OCI-LY7 (cell line): ENCODE measurements around the gene LPP. TPM values are rescaled to one million over a fixed set of nuclear protein-coding genes. Genes with fewer than 3 reads are reported as not detected.
A peak's percentile ranks its signal among the peaks of the same experiment; 100 is the strongest.

Experiments used
- BruUV-seq: library from RNA; stranded (reverse); fragments of 400-500 nt; replicated peaks from 2 replicates; lab custom pipeline; 2021; lab: Mats Ljungman, UMichigan
- CTCF ChIA-PET: fragments of 300-600 bp; sonication (Branson Sonifier 250); formaldehyde crosslinking; loops from one replicate; lab custom pipeline; 2022; ENCODE audit warnings: antibody characterized with exemption; ENCODE audit not compliant: unreplicated experiment; lab: Charles Lee
- POLR2A ChIA-PET: fragments of 300-600 bp; sonication (Branson Sonifier 250); formaldehyde crosslinking; loops from one replicate; lab custom pipeline; 2022; ENCODE audit warnings: antibody characterized with exemption; lab: Charles Lee
- DNase-seq: peaks from one replicate; pipeline ENCODE4 v3.0.0-alpha.2; 2015; ENCODE audit warnings: low spot score
- H2AFZ ChIP-seq: fragments of 200-600 bp; sonication (generic), shearing (Covaris generic); 2 replicates; pipeline ENCODE4 v1.6.1; 2014; ENCODE audit warnings: mild to moderate bottlenecking, antibody characterized with exemption, low read length, moderate library complexity
- H3K27ac ChIP-seq: fragments of 200-600 bp; sonication (generic); 2 replicates; pipeline ENCODE4 v1.5.1; 2014; ENCODE audit warnings: mixed run types, low read depth, mild to moderate bottlenecking, moderate library complexity, low read length, inconsistent platforms; ENCODE audit not compliant: poor library complexity, severe bottlenecking
- H3K36me3 ChIP-seq: fragments of 200-600 bp; sonication (generic); 2 replicates; pipeline ENCODE4 v1.6.1; 2014; ENCODE audit warnings: mild to moderate bottlenecking, antibody characterized with exemption, low read length, moderate library complexity, mixed read lengths; ENCODE audit not compliant: insufficient read depth
- H3K4me1 ChIP-seq: fragments of 200-600 bp; sonication (generic); 2 replicates; pipeline ENCODE4 v1.5.1; 2014; ENCODE audit warnings: mild to moderate bottlenecking, low read length; ENCODE audit not compliant: insufficient read depth, poor library complexity, severe bottlenecking
- H3K4me2 ChIP-seq: fragments of 200-600 bp; sonication (generic); 2 replicates; pipeline ENCODE4 v1.6.1; 2014; ENCODE audit warnings: mild to moderate bottlenecking, low read length
- H3K4me3 ChIP-seq: fragments of 200-600 bp; sonication (generic); 2 replicates; pipeline ENCODE4 v1.5.1; 2014; ENCODE audit warnings: mild to moderate bottlenecking, low read depth, low read length; ENCODE audit not compliant: poor library complexity, severe bottlenecking
- H3K79me2 ChIP-seq: fragments of 200-600 bp; sonication (generic); 2 replicates; pipeline ENCODE4 v1.6.1; 2016; ENCODE audit warnings: low read depth, mild to moderate bottlenecking, low read length, moderate library complexity, mixed read lengths; ENCODE audit not compliant: insufficient read depth
- H3K9me2 ChIP-seq: fragments of 200-600 bp; sonication (generic); 2 replicates; pipeline ENCODE4 v1.6.1; 2016; ENCODE audit warnings: mild to moderate bottlenecking, low read length, mixed read lengths; ENCODE audit not compliant: insufficient read depth
- H3K9me3 ChIP-seq: fragments of 200-600 bp; sonication (generic); 2 replicates; pipeline ENCODE4 v1.6.1; 2014; ENCODE audit warnings: mild to moderate bottlenecking, mixed run types, low read length, mixed read lengths
- H4K20me1 ChIP-seq: fragments of 200-600 bp; sonication (generic); 2 replicates; pipeline ENCODE4 v1.6.1; 2014; ENCODE audit warnings: mild to moderate bottlenecking, antibody characterized with exemption, low read length, moderate library complexity, mixed read lengths; ENCODE audit not compliant: insufficient read depth
- EZH2phosphoT487 ChIP-seq: fragments of 200-600 bp; sonication (generic); IDR thresholded peaks from 2 replicates; pipeline ENCODE4 v1.6.1; 2018; ENCODE audit warnings: low read depth, borderline replicate concordance, mild to moderate bottlenecking, mixed run types, antibody characterized with exemption, low read length, moderate library complexity, mixed read lengths
- intact Hi-C: fragments of 100-400 bp; cut with micrococcal nuclease; formaldehyde crosslinking; loops from one replicate; pipeline ENCODE4 v1.10.0; 2022; ENCODE audit not compliant: unreplicated experiment
- total RNA-seq, 2 experiments: library from RNA; depleted of rRNA in 1 of 2; stranded (reverse); fragments of >200 nt in 1 of 2; shearing (Covaris generic) in 1 of 2; gene quantifications; 2 replicates each; pipeline ENCODE4 v1.2.3, GENCODE V29; 2014 to 2022
- TF ChIP-seq, protein P1 (sequence below): fragments of 200-600 bp; sonication (generic); conservative IDR thresholded peaks from 2 replicates; pipeline ENCODE4 v1.5.1; 2014; ENCODE audit warnings: mild to moderate bottlenecking, antibody characterized with exemption, low read length, moderate library complexity, mixed read lengths

Gene LPP
- total RNA-seq, 2 experiments from 2014 or later, result 10.9 to 119 TPM

DNA sequence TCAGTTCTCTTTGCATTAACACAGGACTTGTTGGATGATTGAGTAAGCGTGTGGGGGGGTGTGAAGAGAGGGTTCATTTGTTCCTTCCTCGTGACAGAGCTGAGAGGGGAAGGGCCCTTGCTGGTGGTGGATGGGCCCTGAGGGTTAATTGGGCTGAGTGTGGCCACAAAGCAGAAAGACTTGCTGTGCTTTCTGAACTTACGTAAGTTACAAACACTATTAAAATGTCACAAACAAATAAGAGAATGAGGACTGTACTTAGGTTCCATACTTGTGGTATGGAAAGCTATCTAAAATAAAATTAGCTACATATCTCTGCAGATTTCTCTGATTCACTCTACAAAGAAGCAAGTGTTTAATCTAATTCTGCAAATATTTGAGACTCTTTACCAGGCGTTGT is 231.3 kb downstream of the LPP start:
- no peaks in the 10 kb centered on the region for H4K20me1 ChIP-seq
- no peak for DNase-seq
- H3K4me3 ChIP-seq, result no peak overlapping the region
- intact Hi-C loops, result no loop called here
- H3K4me2 ChIP-seq, result no peak overlapping the region
- no TSS peak for BruUV-seq
- TF ChIP-seq, protein P1, sequence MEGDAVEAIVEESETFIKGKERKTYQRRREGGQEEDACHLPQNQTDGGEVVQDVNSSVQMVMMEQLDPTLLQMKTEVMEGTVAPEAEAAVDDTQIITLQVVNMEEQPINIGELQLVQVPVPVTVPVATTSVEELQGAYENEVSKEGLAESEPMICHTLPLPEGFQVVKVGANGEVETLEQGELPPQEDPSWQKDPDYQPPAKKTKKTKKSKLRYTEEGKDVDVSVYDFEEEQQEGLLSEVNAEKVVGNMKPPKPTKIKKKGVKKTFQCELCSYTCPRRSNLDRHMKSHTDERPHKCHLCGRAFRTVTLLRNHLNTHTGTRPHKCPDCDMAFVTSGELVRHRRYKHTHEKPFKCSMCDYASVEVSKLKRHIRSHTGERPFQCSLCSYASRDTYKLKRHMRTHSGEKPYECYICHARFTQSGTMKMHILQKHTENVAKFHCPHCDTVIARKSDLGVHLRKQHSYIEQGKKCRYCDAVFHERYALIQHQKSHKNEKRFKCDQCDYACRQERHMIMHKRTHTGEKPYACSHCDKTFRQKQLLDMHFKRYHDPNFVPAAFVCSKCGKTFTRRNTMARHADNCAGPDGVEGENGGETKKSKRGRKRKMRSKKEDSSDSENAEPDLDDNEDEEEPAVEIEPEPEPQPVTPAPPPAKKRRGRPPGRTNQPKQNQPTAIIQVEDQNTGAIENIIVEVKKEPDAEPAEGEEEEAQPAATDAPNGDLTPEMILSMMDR, result no peak
- H3K9me3 ChIP-seq, result no peaks in the 10 kb centered on the region
- H3K79me2 ChIP-seq, result no peaks in the 10 kb centered on the region
- H3K9me2 ChIP-seq, result 0 out of 2 replicates have a peak, but pooled peaks cover 2% of the 10 kb centered on the region
- ChIA-PET POLR2A (interaction anchor here (1.5 kb wide), 1 partner anchor 22 kb away, joined by 5 read pairs; no protein-coding TSS in a partner anchor), CTCF (interaction anchor here (0.9 kb wide), 1 partner anchor 25 kb away, joined by 3 read pairs; no protein-coding TSS in a partner anchor)
- no peak overlapping the region for H3K27ac ChIP-seq
- H3K36me3 ChIP-seq, result no peaks in the 10 kb centered on the region; the same call in 1 of the 2 replicates
- H2AFZ ChIP-seq, result no peak overlapping the region
- peaks cover 22% of the 10 kb centered on the region for H3K4me1 ChIP-seq

- TF ChIP-seq, protein P1, result no peak
- TF ChIP-seq EZH2phosphoT487, result no peak
- Histone ChIP-seq H3K9me3 (no peaks in the 10 kb centered on the region), H3K27ac (peak overlapping the region; percentile 89), H3K9me2 (no peaks in the 10 kb centered on the region), H3K4me3 (peak overlapping the region; percentile 53), H3K79me2 (no peaks in the 10 kb centered on the region), H3K4me1 (peaks cover 50% of the 10 kb centered on the region), H3K36me3 (no peaks in the 10 kb centered on the region; the same call in 1 of the 2 replicates), H3K4me2 (peak overlapping the region; percentile 77), H2AFZ (peak overlapping the region; percentile 83), H4K20me1 (no peaks in the 10 kb centered on the region)
- BruUV-seq, result no TSS peak
- ChIA-PET CTCF (no interaction called here), POLR2A (interaction anchor here (0.6 to 3.2 kb wide), 6 partner anchors 8 to 181 kb away, joined by 3 to 21 read pairs (median 4); no protein-coding TSS in a partner anchor)
- DNase-seq, result peak; percentile 92
- intact Hi-C loops, result loop anchor here (2.0 to 5.0 kb wide), 2 partner anchors 57 to 148 kb away; no protein-coding TSS in a partner anchor
Observed at GRCh38 chr3:188389711-188390342, 235.9 kb downstream of the LPP start.

GRCh38 chr3:188390343-188390718 is 236.4 kb downstream of the LPP start:
- no peak for TF ChIP-seq EZH2phosphoT487
- TF ChIP-seq, protein P1, result no peak
- Histone ChIP-seq H3K4me2 (peak overlapping the region; percentile 77), H3K4me3 (peak overlapping the region; percentile 53), H2AFZ (peak overlapping the region; percentile 83), H3K9me3 (no peaks in the 10 kb centered on the region), H3K79me2 (no peaks in the 10 kb centered on the region), H3K27ac (peak overlapping the region; percentile 89), H3K9me2 (no peaks in the 10 kb centered on the region), H3K4me1 (peaks cover 50% of the 10 kb centered on the region), H4K20me1 (no peaks in the 10 kb centered on the region), H3K36me3 (no peaks in the 10 kb centered on the region; the same call in 1 of the 2 replicates)
- CTCF ChIA-PET, result no interaction called here
- no peak for DNase-seq
- POLR2A ChIA-PET, result interaction anchor here (0.6 to 3.2 kb wide), 6 partner anchors 9 to 180 kb away, joined by 3 to 21 read pairs (median 4); no protein-coding TSS in a partner anchor
- intact Hi-C loops, result loop anchor here (2.0 to 5.0 kb wide), 2 partner anchors 56 to 148 kb away; no protein-coding TSS in a partner anchor
- no TSS peak for BruUV-seq
